Cardiac fibroblast (primary cell): ENCODE results near the gene ITGA8.

Source experiments
- DNase-seq, 2 donors: peaks; one replicate each; pipeline versions ENCODE4 v3.0.0 to v3.0.0-alpha.2; 2010; ENCODE audit warnings: low read depth in 2 of 2
- H3K4me3 ChIP-seq, 2 donors: replicated peaks in 1 of 2; 1 replicate in 1 of 2; 2 replicates in 1 of 2; pipeline ENCODE4 v1.5.1; 2011; ENCODE audit warnings: low read depth in 2 of 2, low read length in 2 of 2, mild to moderate bottlenecking in 2 of 2, moderate library complexity in 1 of 2
- TF ChIP-seq, protein P1 (sequence below): IDR thresholded peaks from one replicate; pipeline ENCODE4 v1.5.1; 2011; ENCODE audit warnings: low read depth, mild to moderate bottlenecking, low read length, inconsistent platforms

Gene ITGA8

DNA sequence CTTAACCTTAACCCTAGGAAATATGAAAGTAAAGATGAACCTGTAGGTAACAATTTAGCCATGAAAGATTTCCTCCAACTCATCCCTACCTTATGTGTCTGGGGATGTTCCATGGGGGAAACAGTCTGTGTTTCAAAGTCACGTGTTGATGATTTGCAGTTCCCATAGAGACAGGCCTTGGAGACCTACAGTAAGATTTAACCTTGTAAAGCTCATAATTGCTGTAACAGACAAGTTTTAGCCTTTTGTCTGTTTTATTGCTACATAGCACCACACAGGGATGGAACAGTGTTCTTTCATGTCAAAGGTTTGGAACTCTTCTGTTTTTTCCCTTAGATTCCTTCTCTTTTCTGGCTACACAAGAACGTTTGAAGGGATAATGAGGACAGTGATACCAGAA lies 35.2 kb upstream of the ITGA8 start:
- no peak for DNase-seq
- TF ChIP-seq, protein P1, sequence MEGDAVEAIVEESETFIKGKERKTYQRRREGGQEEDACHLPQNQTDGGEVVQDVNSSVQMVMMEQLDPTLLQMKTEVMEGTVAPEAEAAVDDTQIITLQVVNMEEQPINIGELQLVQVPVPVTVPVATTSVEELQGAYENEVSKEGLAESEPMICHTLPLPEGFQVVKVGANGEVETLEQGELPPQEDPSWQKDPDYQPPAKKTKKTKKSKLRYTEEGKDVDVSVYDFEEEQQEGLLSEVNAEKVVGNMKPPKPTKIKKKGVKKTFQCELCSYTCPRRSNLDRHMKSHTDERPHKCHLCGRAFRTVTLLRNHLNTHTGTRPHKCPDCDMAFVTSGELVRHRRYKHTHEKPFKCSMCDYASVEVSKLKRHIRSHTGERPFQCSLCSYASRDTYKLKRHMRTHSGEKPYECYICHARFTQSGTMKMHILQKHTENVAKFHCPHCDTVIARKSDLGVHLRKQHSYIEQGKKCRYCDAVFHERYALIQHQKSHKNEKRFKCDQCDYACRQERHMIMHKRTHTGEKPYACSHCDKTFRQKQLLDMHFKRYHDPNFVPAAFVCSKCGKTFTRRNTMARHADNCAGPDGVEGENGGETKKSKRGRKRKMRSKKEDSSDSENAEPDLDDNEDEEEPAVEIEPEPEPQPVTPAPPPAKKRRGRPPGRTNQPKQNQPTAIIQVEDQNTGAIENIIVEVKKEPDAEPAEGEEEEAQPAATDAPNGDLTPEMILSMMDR = no peak
- no peak overlapping the region for H3K4me3 ChIP-seq

DNA sequence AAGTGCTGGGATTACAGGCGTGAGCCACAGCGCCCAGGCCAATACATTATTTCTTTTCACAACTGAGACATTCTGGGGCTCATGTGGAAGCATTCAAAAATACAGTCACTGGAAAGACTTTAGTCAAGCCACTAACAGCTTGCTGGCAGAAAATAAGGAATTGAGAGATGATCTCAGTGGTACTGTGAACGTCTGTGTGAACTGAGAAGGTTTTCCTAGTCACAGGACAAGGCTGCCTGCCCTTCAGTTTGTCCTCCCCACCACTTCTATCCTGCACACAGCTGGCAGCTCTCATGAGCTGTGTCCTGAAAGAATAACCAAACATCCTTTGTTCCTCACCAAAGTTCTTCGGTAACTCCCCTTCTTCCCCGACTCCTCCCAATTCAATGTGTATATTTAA lies 31.3 kb upstream of the ITGA8 start:
- TF ChIP-seq, protein P1 = no peak
- no peak for DNase-seq
- no peak overlapping the region for H3K4me3 ChIP-seq

DNA sequence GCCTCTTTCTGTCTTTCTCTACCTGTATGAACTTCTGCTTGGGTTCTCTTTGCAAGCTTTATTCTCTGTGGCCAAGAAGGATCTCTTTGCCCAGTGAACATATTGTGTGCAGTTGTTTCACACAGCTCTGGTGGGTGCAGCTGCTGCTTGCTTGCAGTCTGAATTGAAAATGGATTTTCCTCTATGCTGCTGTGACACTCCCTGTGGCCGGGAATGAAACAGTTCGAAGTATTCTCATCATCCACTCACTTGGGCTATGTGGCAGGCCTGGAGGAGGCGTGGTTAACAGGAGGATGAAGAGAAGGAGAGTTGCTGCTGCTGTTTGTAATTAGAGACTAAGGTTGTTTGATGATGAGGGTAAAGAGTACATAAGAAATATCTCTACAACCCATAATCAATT lies 28.4 kb upstream of the ITGA8 start:
- TF ChIP-seq, protein P1 = no peak
- H3K4me3 ChIP-seq = no peak overlapping the region
- no peak for DNase-seq

DNA sequence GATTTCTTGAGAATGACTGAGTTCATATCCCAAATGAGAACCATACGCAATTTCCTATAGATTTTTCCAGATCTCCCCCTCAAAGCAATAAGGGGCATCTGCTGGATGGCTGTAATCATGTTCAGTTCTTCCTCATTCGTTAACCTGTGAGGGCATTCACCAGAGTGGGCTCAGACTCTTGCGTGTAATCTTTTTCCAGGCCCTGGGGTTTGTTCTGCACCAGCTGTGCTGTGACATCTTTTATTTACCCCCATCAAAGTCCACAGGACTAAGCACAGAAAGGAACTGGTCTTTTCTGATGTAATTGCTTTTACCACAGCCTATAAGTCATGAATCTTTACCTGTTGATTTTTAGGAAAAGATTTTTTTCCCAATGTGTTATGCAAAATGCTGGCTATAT lies 27.9 kb upstream of the ITGA8 start:
- TF ChIP-seq, protein P1 = no peak
- DNase-seq = no peak
- H3K4me3 ChIP-seq = no peak overlapping the region

DNA sequence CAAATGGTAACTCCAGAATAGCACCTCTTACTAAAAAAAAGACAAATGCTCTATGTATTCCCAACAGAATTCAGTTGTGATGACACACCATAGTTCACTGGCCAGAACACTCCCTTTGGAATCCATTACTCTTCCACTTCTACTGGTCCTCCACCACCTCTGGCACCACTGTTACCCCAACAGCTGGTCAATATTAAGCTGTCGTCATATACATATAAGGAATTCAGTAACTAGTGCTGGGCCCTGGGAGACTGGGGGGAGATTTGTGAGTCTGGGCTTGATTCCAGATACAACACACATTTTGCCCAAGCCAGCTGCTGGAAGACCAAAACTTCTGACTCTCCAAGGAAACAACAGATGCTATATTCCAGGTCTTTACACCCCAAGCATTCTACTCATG lies 26.0 kb upstream of the ITGA8 start:
- no peak overlapping the region for H3K4me3 ChIP-seq
- DNase-seq = peak; percentile 77 to 89
- TF ChIP-seq, protein P1 = no peak

DNA sequence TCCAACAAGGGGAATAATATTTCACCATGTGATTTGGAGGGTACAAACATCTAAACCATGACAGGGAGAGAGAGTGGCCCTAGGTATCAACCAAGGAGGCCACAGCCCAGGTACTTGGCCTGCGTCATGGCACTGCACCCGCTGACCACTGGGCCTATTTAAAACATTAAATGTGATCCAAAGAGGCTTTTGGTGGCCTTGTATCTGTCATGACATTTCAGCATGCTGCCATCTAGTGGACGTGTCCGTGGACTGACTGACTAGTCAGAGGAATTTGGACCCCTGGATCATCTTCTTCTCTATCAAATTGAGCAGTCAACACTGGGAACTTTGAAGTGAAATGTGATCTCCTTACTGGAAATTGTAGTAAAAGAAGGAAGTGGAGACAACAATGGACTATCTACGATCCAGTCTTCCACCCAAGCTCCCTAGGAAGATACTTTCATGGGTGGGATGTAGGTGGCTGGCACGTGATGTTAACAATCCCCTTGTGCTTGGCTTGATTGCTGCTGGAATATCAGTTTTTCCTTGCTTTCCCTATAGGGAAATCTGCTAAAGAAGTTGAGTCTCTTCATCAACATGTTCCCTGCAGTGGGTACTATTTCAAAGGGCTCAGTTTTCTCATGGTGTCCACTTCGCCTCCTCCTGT lies 24.6 kb upstream of the ITGA8 start:
- no peak overlapping the region for H3K4me3 ChIP-seq
- TF ChIP-seq, protein P1 = peak; percentile 40
- peak; percentile 67 to 75 for DNase-seq

DNA sequence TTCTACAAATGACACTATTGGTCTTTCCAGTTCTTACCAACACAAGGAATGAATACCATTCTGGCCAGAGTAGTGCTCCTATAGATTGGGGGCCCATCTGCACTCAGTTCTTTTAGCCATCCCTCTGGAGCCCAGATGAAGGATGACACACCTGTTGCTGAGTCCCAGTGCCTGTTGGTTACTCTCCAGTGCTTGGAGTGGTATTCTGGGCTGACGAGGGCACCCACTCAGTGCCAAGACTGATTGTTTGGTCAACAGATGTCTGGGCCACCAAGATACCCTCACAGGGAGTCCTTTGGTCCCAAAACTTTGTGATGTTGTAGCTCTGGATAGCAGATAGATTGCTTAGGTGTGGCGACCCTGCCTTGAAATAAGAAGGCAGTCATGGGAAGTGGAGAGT lies 23.7 kb upstream of the ITGA8 start:
- no peak overlapping the region for H3K4me3 ChIP-seq
- TF ChIP-seq, protein P1 = no peak
- DNase-seq = no peak
